Osteoblast (primary cell): ENCODE measurements around the gene CPNE8. TPM values are rescaled to one million over a fixed set of nuclear protein-coding genes. Genes with fewer than 3 reads are reported as not detected.

Experiments
- DNase-seq: peaks from one replicate; pipeline ENCODE4 v3.0.0; 2011; ENCODE audit warnings: low spot score, mixed read lengths; ENCODE audit not compliant: insufficient read length; ENCODE audit errors: missing footprints
- H2AFZ ChIP-seq: 2 replicates; pipeline ENCODE4 v1.6.0; 2011; ENCODE audit warnings: mild to moderate bottlenecking, low read length
- H3K27ac ChIP-seq: 2 replicates; pipeline ENCODE4 v1.5.1; 2011; ENCODE audit warnings: mild to moderate bottlenecking, low read depth, low read length, moderate library complexity
- H3K27me3 ChIP-seq: 2 replicates; pipeline ENCODE4 v1.6.0; 2012; ENCODE audit warnings: mild to moderate bottlenecking, control low read depth, inconsistent platforms, low read length, moderate library complexity; ENCODE audit not compliant: insufficient read depth
- H3K36me3 ChIP-seq: 2 replicates; pipeline ENCODE4 v1.5.1; 2011; ENCODE audit warnings: mild to moderate bottlenecking, low read length, control low read depth, moderate library complexity; ENCODE audit not compliant: insufficient read depth
- H3K4me1 ChIP-seq: 2 replicates; pipeline ENCODE4 v1.5.1; 2011; ENCODE audit warnings: mild to moderate bottlenecking, low read length, control low read depth, moderate library complexity; ENCODE audit not compliant: insufficient read depth
- H3K4me2 ChIP-seq: 2 replicates; pipeline ENCODE4 v1.6.0; 2011; ENCODE audit warnings: mild to moderate bottlenecking, low read length; ENCODE audit not compliant: insufficient read depth
- H3K4me3 ChIP-seq: fragments of 200-600 bp; sonication (generic); 3 replicates; pipeline ENCODE4 v1.5.1; 2012; ENCODE audit warnings: mild to moderate bottlenecking, low read length, inconsistent platforms; ENCODE audit not compliant: insufficient read depth
- H3K79me2 ChIP-seq: 2 replicates; pipeline ENCODE4 v1.6.0; 2012; ENCODE audit warnings: mild to moderate bottlenecking, low read length, control low read depth, inconsistent platforms; ENCODE audit not compliant: insufficient read depth
- H3K9me3 ChIP-seq: 2 replicates; pipeline ENCODE4 v1.5.1; 2011; ENCODE audit warnings: low read depth, low read length, control low read depth
- H4K20me1 ChIP-seq: 2 replicates; pipeline ENCODE4 v1.6.0; 2012; ENCODE audit warnings: mild to moderate bottlenecking, low read length, control low read depth; ENCODE audit not compliant: insufficient read depth
- CTCF ChIP-seq: IDR thresholded peaks from 2 replicates; pipeline ENCODE4 v1.5.1; 2011; ENCODE audit warnings: mild to moderate bottlenecking, low read depth, low read length, moderate library complexity; ENCODE audit errors: extremely low read depth
- total RNA-seq: library from RNA; depleted of rRNA; stranded (reverse); fragments of >200 nt; gene quantifications from 2 replicates; pipeline ENCODE4 v1.2.3, GENCODE V29; 2012

Gene CPNE8
- total RNA-seq, 1 donor: 20.6 TPM

- Histone ChIP-seq H3K4me2 (no peak overlapping the region), H3K36me3 (no peaks in the 10 kb centered on the region), H3K4me1 (no peaks in the 10 kb centered on the region), H4K20me1 (no peaks in the 10 kb centered on the region), H3K9me3 (no peaks in the 10 kb centered on the region), H3K79me2 (no peaks in the 10 kb centered on the region), H2AFZ (no peak overlapping the region), H3K27ac (no peak overlapping the region), H3K27me3 (no peaks in the 10 kb centered on the region), H3K4me3 (no peak overlapping the region)
- no peak for TF ChIP-seq CTCF
- no peak for DNase-seq
Measured at GRCh38 chr12:38776647-38777046, 128.7 kb downstream of the CPNE8 start.

- H4K20me1 ChIP-seq: no peaks in the 10 kb centered on the region
- no peaks in the 10 kb centered on the region for H3K27me3 ChIP-seq
- no peak for DNase-seq
Measured at GRCh38 chr12:38775457-38775856, 129.9 kb downstream of the CPNE8 start.

DNA sequence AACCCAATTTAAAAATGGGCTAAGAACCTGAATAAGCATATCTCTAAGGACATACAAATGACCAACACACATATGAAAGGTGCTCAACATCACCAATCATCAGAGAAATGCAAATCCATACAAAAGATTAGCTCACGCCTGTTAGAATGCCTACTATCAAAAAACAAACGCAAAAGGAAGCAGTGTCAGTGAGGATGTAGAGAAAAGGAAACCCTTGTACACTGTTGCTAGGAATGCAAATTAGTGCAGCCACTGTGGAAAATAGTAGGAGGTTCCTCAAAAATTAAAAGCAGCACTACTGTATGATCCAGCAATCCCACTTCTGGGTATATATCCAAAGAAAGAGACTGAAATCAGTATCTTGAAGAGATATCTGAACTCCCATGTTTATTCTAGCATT lies 133.0 kb downstream of the CPNE8 start:
- no peaks in the 10 kb centered on the region for H3K27me3 ChIP-seq
- no peak overlapping the region for H3K4me3 ChIP-seq
- H3K27ac ChIP-seq: no peak overlapping the region
- H3K79me2 ChIP-seq: no peaks in the 10 kb centered on the region
- no peaks in the 10 kb centered on the region for H4K20me1 ChIP-seq
- H3K4me1 ChIP-seq: no peaks in the 10 kb centered on the region
- H3K9me3 ChIP-seq: no peaks in the 10 kb centered on the region
- H3K4me2 ChIP-seq: no peak overlapping the region
- no peaks in the 10 kb centered on the region for H3K36me3 ChIP-seq
- DNase-seq: no peak
- no peak overlapping the region for H2AFZ ChIP-seq
- TF ChIP-seq CTCF: no peak

More at GRCh38 chr12:38775457-38775856, 129.9 kb downstream of the CPNE8 start:
- peak overlapping the region; percentile 8 for H2AFZ ChIP-seq
- H3K4me3 ChIP-seq: no peak overlapping the region
- H3K27ac ChIP-seq: no peak overlapping the region
- no peaks in the 10 kb centered on the region for H3K9me3 ChIP-seq
- H3K36me3 ChIP-seq: no peaks in the 10 kb centered on the region
- no peaks in the 10 kb centered on the region for H3K4me1 ChIP-seq
- H3K4me2 ChIP-seq: no peak overlapping the region
- no peaks in the 10 kb centered on the region for H3K79me2 ChIP-seq
- no peak for TF ChIP-seq CTCF

DNA sequence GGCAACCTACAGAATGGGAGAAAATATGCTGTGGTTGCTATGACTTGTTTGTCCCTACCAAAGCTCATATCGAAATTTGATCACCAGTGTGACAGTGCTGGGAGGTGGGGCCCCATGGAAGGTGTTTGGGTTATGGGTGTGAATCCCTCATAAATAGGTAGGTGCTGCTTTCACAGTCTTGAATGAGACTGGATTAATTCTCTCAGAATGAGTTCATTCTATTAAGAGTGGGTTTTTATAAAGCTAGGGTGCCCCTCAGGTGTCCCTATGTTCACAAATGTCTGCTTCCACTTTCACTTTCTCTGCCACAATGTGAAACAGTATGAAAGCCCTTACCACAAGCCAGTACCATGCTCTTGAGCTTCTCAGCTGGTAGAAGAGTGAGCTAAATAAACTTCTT lies 133.5 kb downstream of the CPNE8 start:
- no peaks in the 10 kb centered on the region for H3K36me3 ChIP-seq
- DNase-seq: no peak
- H3K4me3 ChIP-seq: peak overlapping the region; percentile 31
- no peaks in the 10 kb centered on the region for H3K79me2 ChIP-seq
- peak overlapping the region; percentile 58 for H3K4me2 ChIP-seq
- no peaks in the 10 kb centered on the region for H3K4me1 ChIP-seq
- TF ChIP-seq CTCF: no peak
- H3K27ac ChIP-seq: no peak overlapping the region
- no peaks in the 10 kb centered on the region for H4K20me1 ChIP-seq
- peak overlapping the region; percentile 40 for H2AFZ ChIP-seq
- H3K27me3 ChIP-seq: no peaks in the 10 kb centered on the region
- H3K9me3 ChIP-seq: no peaks in the 10 kb centered on the region
